Liver (tissue), 3 donors: ENCODE measurements around the gene WDR74.

Experiments
- JUND ChIP-seq, 2 donors: IDR thresholded peaks; 2 replicates each; pipeline ENCODE4 v1.6.1; 2016; ENCODE audit warnings: antibody characterized with exemption in 2 of 2
- TF ChIP-seq, protein P1 (sequence below): fragments of 150-350 bp; IDR thresholded peaks from 2 replicates; pipeline ENCODE4 v1.5.1; 2017; ENCODE audit warnings: improper control_type of control experiment, low read depth, low read length; ENCODE audit not compliant: missing input control
- donor health status: healthy.
- donor health status: healthy.

GRCh38 chr11:62816557-62816956 is 22.8 kb downstream of the WDR74 start:
- TF ChIP-seq, protein P1, sequence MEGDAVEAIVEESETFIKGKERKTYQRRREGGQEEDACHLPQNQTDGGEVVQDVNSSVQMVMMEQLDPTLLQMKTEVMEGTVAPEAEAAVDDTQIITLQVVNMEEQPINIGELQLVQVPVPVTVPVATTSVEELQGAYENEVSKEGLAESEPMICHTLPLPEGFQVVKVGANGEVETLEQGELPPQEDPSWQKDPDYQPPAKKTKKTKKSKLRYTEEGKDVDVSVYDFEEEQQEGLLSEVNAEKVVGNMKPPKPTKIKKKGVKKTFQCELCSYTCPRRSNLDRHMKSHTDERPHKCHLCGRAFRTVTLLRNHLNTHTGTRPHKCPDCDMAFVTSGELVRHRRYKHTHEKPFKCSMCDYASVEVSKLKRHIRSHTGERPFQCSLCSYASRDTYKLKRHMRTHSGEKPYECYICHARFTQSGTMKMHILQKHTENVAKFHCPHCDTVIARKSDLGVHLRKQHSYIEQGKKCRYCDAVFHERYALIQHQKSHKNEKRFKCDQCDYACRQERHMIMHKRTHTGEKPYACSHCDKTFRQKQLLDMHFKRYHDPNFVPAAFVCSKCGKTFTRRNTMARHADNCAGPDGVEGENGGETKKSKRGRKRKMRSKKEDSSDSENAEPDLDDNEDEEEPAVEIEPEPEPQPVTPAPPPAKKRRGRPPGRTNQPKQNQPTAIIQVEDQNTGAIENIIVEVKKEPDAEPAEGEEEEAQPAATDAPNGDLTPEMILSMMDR, result no peak
- no peak for TF ChIP-seq JUND (IDR thresholded peaks at IDR 0.05)
